ENCODE data around the gene OPALIN.

The OPALIN gene

GRCh38 chr10:96317067-96317833 lies 41.6 kb downstream of the OPALIN start:
- Histone ChIP-seq H3K9ac (ENCODE audit: low read length) (no peak overlapping the region), H2AFZ (ENCODE audit: low read length) (no peak overlapping the region), H3K9me2 (ENCODE audit: low read depth, low read length) (no peaks in the 10 kb centered on the region), H3K27me3 (ENCODE audit: insufficient read depth, low read length) (no peaks in the 10 kb centered on the region), H3K4me1 (ENCODE audit: insufficient read depth, low read length, severe bottlenecking) (peaks cover 19% of the 10 kb centered on the region), H3K4me2 (ENCODE audit: low read length) (no peak overlapping the region), H3K79me2 (ENCODE audit: insufficient read depth, low read length) (no peaks in the 10 kb centered on the region), H3K4me3 (ENCODE audit: low read depth, low read length, poor library complexity, severe bottlenecking) (no peak overlapping the region), H3F3A (ENCODE audit: insufficient read depth, low read length) (no peaks in the 10 kb centered on the region), H3K9me3 (ENCODE audit: low read length) (no peaks in the 10 kb centered on the region), H3K36me3 (ENCODE audit: insufficient read depth, low read length) (no peaks in the 10 kb centered on the region), H3K27ac (ENCODE audit: low read depth, low read length, poor library complexity, severe bottlenecking) (no peak overlapping the region), H4K20me1 (ENCODE audit: insufficient read depth, low read length) (no peaks in the 10 kb centered on the region)
- TF ChIP-seq EZH2 (IDR thresholded peaks at IDR 0.05; ENCODE audit: borderline replicate concordance, low read length) (no peak), CTCF (IDR thresholded peaks at IDR 0.05; ENCODE audit: low read length) (0 out of 2 replicates have a peak, but pooled peaks have one; percentile 21)

GRCh38 chr10:96313344-96313743 lies 45.5 kb downstream of the OPALIN start:
- Histone ChIP-seq H3K9me3 (ENCODE audit: low read length) (no peaks in the 10 kb centered on the region), H3K27me3 (ENCODE audit: insufficient read depth, low read length) (no peaks in the 10 kb centered on the region), H3K4me3 (ENCODE audit: low read depth, low read length, poor library complexity, severe bottlenecking) (no peak overlapping the region), H3K9ac (ENCODE audit: low read length) (no peak overlapping the region), H3F3A (ENCODE audit: insufficient read depth, low read length) (no peaks in the 10 kb centered on the region), H2AFZ (ENCODE audit: low read length) (no peak overlapping the region), H3K4me2 (ENCODE audit: low read length) (no peak overlapping the region; the same call in 1 of the 2 replicates), H3K4me1 (ENCODE audit: insufficient read depth, low read length, severe bottlenecking) (peaks cover 48% of the 10 kb centered on the region), H3K36me3 (ENCODE audit: insufficient read depth, low read length) (no peaks in the 10 kb centered on the region), H4K20me1 (ENCODE audit: insufficient read depth, low read length) (no peaks in the 10 kb centered on the region), H3K79me2 (ENCODE audit: insufficient read depth, low read length) (no peaks in the 10 kb centered on the region), H3K9me2 (ENCODE audit: low read depth, low read length) (no peaks in the 10 kb centered on the region), H3K27ac (ENCODE audit: low read depth, low read length, poor library complexity, severe bottlenecking) (peak overlapping the region; percentile 74)
- TF ChIP-seq EZH2 (IDR thresholded peaks at IDR 0.05; ENCODE audit: borderline replicate concordance, low read length) (no peak), CTCF (IDR thresholded peaks at IDR 0.05; ENCODE audit: low read length) (no peak)

- Histone ChIP-seq H3K9ac (ENCODE audit: low read length) (no peak overlapping the region), H3K9me3 (ENCODE audit: low read length) (no peaks in the 10 kb centered on the region), H3K79me2 (ENCODE audit: insufficient read depth, low read length) (no peaks in the 10 kb centered on the region), H3K27me3 (ENCODE audit: insufficient read depth, low read length) (no peaks in the 10 kb centered on the region), H3K4me1 (ENCODE audit: insufficient read depth, low read length, severe bottlenecking) (peaks cover 64% of the 10 kb centered on the region), H3K36me3 (ENCODE audit: insufficient read depth, low read length) (no peaks in the 10 kb centered on the region), H3K4me3 (ENCODE audit: low read depth, low read length, poor library complexity, severe bottlenecking) (no peak overlapping the region), H2AFZ (ENCODE audit: low read length) (no peak overlapping the region), H4K20me1 (ENCODE audit: insufficient read depth, low read length) (no peaks in the 10 kb centered on the region), H3K4me2 (ENCODE audit: low read length) (no peak overlapping the region), H3K27ac (ENCODE audit: low read depth, low read length, poor library complexity, severe bottlenecking) (no peak overlapping the region), H3K9me2 (ENCODE audit: low read depth, low read length) (no peaks in the 10 kb centered on the region), H3F3A (ENCODE audit: insufficient read depth, low read length) (no peaks in the 10 kb centered on the region)
- TF ChIP-seq CTCF (IDR thresholded peaks at IDR 0.05; ENCODE audit: low read length) (no peak), EZH2 (IDR thresholded peaks at IDR 0.05; ENCODE audit: borderline replicate concordance, low read length) (no peak)
Observed at GRCh38 chr10:96311180-96311715, 47.6 kb downstream of the OPALIN start.
